GM18498 (cell line): ENCODE measurements around the gene ITGB8.

Experiments
- ATAC-seq: cut with Tn5 transposase; IDR thresholded peaks from one replicate; pipeline ENCODE4 v1.9.1; 2021; ENCODE audit warnings: mild to moderate bottlenecking, moderate library complexity; ENCODE audit not compliant: unreplicated experiment

ITGB8 gene

DNA sequence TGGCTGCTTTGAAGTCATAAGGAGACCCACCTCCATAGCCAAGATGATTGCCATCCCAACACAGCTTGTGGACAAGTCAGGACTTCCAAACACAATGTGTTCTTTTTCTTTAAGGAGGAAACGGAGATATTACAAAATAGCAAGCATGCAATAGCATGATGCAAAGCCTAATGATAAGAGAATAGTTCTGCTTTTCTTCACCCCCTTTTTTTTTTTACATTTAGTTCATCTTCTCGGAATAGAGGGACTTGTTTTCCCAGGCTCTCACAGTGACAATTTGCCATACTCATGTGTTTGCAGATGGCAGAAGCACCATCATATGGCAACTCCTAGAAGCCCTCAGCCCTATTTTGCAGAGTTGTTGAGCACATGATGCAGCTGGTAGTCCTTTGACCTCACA is 119.8 kb downstream of the ITGB8 start:
- no peak for ATAC-seq

DNA sequence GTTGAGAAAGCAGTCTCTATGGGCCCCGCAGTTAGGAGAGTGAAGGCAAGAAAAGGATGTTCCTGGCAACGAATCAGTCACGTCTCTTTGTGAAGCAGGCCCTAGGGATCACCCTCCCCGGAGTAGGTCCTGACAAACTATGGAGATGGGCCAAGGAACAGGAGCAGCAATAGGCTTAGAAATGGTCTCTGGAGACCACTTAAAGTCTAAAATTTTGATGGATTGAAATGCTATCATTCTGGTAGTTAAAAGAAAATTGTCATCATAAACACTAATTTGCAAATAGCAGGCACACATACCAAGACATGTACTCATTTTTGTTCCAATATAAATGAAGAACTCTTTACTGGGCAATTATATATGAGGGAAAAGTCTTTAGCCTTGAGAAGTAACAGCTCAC is 123.5 kb downstream of the ITGB8 start:
- no peak for ATAC-seq

DNA sequence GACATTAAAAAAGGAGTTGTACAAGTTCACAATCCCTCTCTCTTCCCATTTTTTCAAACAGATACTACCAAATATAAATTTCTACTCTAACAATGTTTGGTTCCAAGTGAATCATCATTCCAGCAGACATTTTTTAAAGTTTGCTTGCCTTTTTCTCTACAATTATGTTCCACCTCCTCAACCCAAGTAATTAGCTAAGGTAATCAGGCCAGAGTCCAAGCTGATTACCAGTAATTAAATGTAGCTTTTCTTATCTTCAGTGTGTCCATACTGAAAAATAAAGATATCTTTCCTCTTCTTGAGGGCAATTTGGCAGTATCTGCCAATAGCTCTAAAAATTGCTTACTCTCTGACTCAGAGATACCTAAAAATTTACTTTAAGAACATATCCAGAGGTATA is 126.0 kb downstream of the ITGB8 start:
- no peak for ATAC-seq

DNA sequence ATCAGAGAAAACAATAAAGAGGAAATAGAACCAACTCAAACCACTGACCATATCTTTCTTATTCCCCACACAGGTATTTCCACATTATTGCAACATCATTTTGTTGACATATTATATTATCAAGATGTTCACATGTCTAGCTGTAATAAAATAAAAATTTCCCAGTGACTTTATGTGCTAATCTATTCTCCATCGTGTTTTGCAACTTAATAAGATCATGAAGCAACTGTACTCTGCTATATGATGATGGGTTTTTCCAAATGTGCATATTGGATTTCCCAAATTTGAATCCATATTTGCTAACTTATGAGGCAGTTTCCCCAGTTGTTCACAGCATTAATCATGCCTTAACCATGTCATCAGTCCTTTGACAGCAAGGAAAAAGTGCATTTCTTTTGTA is 127.8 kb downstream of the ITGB8 start:
- ATAC-seq, result no peak

DNA sequence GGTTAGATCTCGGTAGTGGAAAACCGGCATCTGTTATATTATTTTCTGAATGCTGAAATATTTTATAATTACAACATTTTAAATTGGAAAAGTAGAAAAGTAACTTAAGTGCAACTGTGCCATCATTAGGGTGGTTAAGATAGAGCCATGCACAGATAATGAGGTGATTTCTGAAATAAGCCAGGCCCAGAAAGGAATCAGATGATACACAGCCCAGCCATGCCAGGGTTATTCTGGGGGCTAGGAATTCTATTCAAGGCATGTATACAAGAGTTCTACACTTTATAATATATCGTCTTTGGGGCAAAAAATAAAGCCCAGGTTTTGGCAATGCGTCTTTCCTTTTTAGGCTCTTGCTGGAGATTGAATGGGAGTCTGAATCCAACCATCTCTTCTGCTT is 128.7 kb downstream of the ITGB8 start:
- ATAC-seq, result no peak

DNA sequence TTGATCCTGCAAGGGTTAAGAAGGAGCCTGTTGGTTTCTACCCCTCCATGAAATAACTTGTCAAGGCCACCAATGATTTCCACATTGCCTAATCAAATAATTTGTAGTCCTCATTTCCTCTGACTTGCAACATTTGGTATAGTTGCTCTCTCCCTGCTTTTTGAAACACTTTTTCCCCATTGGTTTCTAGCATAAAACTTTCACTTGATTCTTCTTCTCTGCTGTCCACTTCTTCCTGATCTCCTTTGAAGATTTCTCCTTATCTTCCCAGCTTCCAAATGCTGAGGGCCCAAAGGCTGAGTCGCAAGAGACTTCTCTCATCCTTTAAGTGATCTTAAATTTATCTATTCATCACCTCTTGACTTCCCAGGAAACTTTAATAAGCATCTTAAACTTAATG is 134.2 kb downstream of the ITGB8 start:
- ATAC-seq, result no peak
